Fibroblast of lung (primary cell): ENCODE results near the gene MRAS. TPM values are rescaled to one million over a fixed set of nuclear protein-coding genes. Genes with fewer than 3 reads are reported as not detected.

ENCODE experiments used
- DNase-seq, 2 donors: peaks; one replicate each; pipeline versions ENCODE4 v3.0.0 to v3.0.0-alpha.2; 2010; ENCODE audit warnings: low read depth in 2 of 2
- H2AFZ ChIP-seq: 2 replicates; pipeline ENCODE4 v1.5.1; 2012; ENCODE audit warnings: low read length, control low read depth, inconsistent platforms
- H3K27ac ChIP-seq: 2 replicates; pipeline ENCODE4 v1.5.1; 2011; ENCODE audit warnings: low read length, control low read depth; ENCODE audit not compliant: insufficient read depth
- H3K27me3 ChIP-seq: 2 replicates; pipeline ENCODE4 v1.5.1; 2011; ENCODE audit warnings: mild to moderate bottlenecking, low read length; ENCODE audit not compliant: control insufficient read depth, insufficient read depth
- H3K36me3 ChIP-seq: 2 replicates; pipeline ENCODE4 v1.5.1; 2011; ENCODE audit warnings: low read length; ENCODE audit not compliant: control insufficient read depth, insufficient read depth
- H3K4me1 ChIP-seq: 2 replicates; pipeline ENCODE4 v1.5.1; 2011; ENCODE audit warnings: low read length; ENCODE audit not compliant: control insufficient read depth, insufficient read depth; ENCODE audit errors: extremely low read depth
- H3K4me2 ChIP-seq: 2 replicates; pipeline ENCODE4 v1.5.1; 2011; ENCODE audit warnings: low read length, control low read depth; ENCODE audit not compliant: insufficient read depth; ENCODE audit errors: extremely low read depth
- H3K4me3 ChIP-seq, 4 experiments: fragments of 200-600 bp in 1 of 4; sonication (generic) in 1 of 4; replicated peaks in 1 of 4; 2 replicates each; pipeline ENCODE4 v1.5.1; 2011 to 2016; ENCODE audit warnings: low read length in 4 of 4, low read depth in 3 of 4, mild to moderate bottlenecking in 3 of 4, control low read depth in 2 of 4, inconsistent platforms in 1 of 4, mixed read lengths in 1 of 4; ENCODE audit not compliant: insufficient read depth in 1 of 4; ENCODE audit errors: control extremely low read depth in 1 of 4
- H3K79me2 ChIP-seq: 2 replicates; pipeline ENCODE4 v1.5.1; 2012; ENCODE audit warnings: mild to moderate bottlenecking, low read length, inconsistent platforms; ENCODE audit not compliant: control insufficient read depth, insufficient read depth
- H3K9ac ChIP-seq: 2 replicates; pipeline ENCODE4 v1.5.1; 2011; ENCODE audit warnings: mild to moderate bottlenecking, low read length, control low read depth; ENCODE audit not compliant: insufficient read depth
- H3K9me3 ChIP-seq: 2 replicates; pipeline ENCODE4 v1.5.1; 2012; ENCODE audit warnings: low read depth, low read length; ENCODE audit not compliant: control insufficient read depth, insufficient read depth
- H4K20me1 ChIP-seq: 2 replicates; pipeline ENCODE4 v1.5.1; 2011; ENCODE audit warnings: low read length; ENCODE audit not compliant: control insufficient read depth, insufficient read depth; ENCODE audit errors: extremely low read depth
- EZH2 ChIP-seq: IDR thresholded peaks from 2 replicates; pipeline ENCODE4 v1.5.1; 2012; ENCODE audit warnings: low read length, control low read depth, mild to moderate bottlenecking; ENCODE audit errors: missing control alignments
- polyA plus RNA-seq, 2 donors: library from polyadenylated mRNA; depleted of rRNA in 1 of 2; stranded (reverse) in 1 of 2; unstranded in 1 of 2; fragments of >200 nt; gene quantifications; 2 replicates each; pipeline ENCODE4 v1.2.1, GENCODE V29; 2011 to 2012; ENCODE audit warnings: missing spikeins in 1 of 2
- total RNA-seq: library from RNA; depleted of rRNA; stranded (reverse); fragments of >200 nt; gene quantifications from 2 replicates; pipeline ENCODE4 v1.2.1, GENCODE V29; 2014
- TF ChIP-seq, protein P1 (sequence below), 2 donors: IDR thresholded peaks in 1 of 2; conservative IDR thresholded peaks in 1 of 2; 1 replicate in 1 of 2; 2 replicates in 1 of 2; pipeline ENCODE4 v1.5.1; 2011 to 2012; ENCODE audit warnings: low read length in 2 of 2, control low read depth in 1 of 2, inconsistent platforms in 1 of 2, low read depth in 1 of 2, mild to moderate bottlenecking in 1 of 2

The MRAS gene
- total and polyA plus RNA-seq, 2 donors (not counting 1 experiment from before 2014, with no cell fraction given): 35.3 to 73.0 TPM

DNA sequence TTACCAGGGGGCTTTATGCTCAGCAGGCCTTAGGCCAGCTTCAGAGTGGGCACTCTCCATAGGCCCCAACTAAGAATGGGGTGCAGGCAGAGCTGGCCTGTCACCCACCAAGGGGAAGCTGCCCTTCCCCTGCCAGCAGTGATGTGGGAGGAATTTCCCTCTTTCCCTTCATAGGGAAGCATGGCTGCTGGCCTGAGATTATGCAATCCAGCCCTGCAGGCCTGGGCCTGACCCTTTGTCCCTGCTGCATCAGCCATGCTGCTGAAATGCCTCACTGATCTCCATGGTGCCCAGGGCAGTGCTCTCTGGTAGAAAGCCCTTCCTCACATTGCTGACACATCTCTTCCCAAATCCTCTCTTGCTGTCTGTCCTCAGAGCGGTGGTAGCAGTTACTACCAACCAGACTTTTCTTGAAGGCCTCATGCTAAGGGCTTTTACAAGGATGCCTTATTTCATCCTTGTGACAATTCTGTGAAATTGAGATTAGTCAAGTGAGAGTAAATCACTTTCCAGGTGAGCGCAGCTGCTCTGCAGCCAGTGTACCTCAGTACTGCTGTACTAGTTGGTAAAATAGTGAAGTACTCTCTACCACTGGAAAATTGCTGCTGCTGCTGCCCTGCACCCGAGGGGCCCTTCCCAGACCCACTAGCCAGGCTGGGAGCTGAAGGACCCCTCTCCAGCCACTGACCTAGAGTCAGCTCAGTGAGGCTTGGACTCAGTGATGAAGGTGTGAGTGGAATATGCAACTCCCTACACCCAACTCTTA is 33.8 kb downstream of the MRAS start:
- no peak overlapping the region for H3K9ac ChIP-seq
- H2AFZ ChIP-seq: no peak overlapping the region
- H3K27me3 ChIP-seq: no peaks in the 10 kb centered on the region
- no peak for TF ChIP-seq EZH2
- TF ChIP-seq, protein P1, sequence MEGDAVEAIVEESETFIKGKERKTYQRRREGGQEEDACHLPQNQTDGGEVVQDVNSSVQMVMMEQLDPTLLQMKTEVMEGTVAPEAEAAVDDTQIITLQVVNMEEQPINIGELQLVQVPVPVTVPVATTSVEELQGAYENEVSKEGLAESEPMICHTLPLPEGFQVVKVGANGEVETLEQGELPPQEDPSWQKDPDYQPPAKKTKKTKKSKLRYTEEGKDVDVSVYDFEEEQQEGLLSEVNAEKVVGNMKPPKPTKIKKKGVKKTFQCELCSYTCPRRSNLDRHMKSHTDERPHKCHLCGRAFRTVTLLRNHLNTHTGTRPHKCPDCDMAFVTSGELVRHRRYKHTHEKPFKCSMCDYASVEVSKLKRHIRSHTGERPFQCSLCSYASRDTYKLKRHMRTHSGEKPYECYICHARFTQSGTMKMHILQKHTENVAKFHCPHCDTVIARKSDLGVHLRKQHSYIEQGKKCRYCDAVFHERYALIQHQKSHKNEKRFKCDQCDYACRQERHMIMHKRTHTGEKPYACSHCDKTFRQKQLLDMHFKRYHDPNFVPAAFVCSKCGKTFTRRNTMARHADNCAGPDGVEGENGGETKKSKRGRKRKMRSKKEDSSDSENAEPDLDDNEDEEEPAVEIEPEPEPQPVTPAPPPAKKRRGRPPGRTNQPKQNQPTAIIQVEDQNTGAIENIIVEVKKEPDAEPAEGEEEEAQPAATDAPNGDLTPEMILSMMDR (conservative IDR thresholded peaks at IDR 0.05 in 1 of 2, IDR thresholded peaks at IDR 0.05 in 1 of 2; ENCODE audit: low read depth in 1 of 2, low read length in 2 of 2): no peak
- no peaks in the 10 kb centered on the region for H3K79me2 ChIP-seq
- no peaks in the 10 kb centered on the region for H3K9me3 ChIP-seq
- H3K4me1 ChIP-seq: no peaks in the 10 kb centered on the region
- no peak overlapping the region for H3K27ac ChIP-seq
- no peaks in the 10 kb centered on the region for H3K36me3 ChIP-seq
- DNase-seq: peak; percentile 46 to 58
- H4K20me1 ChIP-seq: no peaks in the 10 kb centered on the region
- no peak overlapping the region for H3K4me3 ChIP-seq
- H3K4me2 ChIP-seq: no peak overlapping the region

- Histone ChIP-seq H3K4me1 (no peaks in the 10 kb centered on the region), H3K27me3 (no peaks in the 10 kb centered on the region), H3K79me2 (no peaks in the 10 kb centered on the region), H2AFZ (no peak overlapping the region), H3K27ac (no peak overlapping the region), H3K9ac (no peak overlapping the region), H3K4me3 (no peak overlapping the region), H3K4me2 (no peak overlapping the region), H4K20me1 (no peaks in the 10 kb centered on the region), H3K36me3 (no peaks in the 10 kb centered on the region), H3K9me3 (no peaks in the 10 kb centered on the region)
- no peak for TF ChIP-seq EZH2
- TF ChIP-seq, protein P1 (conservative IDR thresholded peaks at IDR 0.05 in 1 of 2, IDR thresholded peaks at IDR 0.05 in 1 of 2; ENCODE audit: low read depth in 1 of 2, low read length in 2 of 2): no peak
- no peak for DNase-seq
Observed at GRCh38 chr3:138383715-138384465, 35.5 kb downstream of the MRAS start.

DNA sequence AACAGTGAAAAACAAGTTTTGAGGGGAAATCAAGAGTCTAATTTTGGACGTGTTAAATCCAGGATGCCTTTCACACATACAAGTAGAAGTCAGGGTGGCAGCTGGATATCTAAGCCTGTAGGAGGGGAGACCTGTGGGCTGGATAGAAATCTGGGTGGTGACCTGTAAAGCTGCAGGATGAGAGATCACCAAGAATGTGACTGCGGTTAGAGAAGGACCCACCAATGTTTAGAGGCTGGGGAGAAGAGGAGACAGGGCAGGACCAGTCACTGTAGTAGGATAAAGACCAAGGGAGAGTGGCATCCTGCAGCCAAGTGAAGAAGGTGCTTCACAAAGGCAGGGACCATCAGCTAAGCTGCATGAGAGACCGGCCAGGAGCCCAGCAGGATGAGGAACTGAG is 36.2 kb downstream of the MRAS start:
- Histone ChIP-seq H3K27me3 (no peaks in the 10 kb centered on the region), H2AFZ (no peak overlapping the region), H3K4me2 (no peak overlapping the region), H3K79me2 (no peaks in the 10 kb centered on the region), H3K4me3 (no peak overlapping the region), H3K9me3 (no peaks in the 10 kb centered on the region), H3K36me3 (no peaks in the 10 kb centered on the region), H3K4me1 (peaks cover under 1% of the 10 kb centered on the region), H4K20me1 (no peaks in the 10 kb centered on the region), H3K27ac (no peak overlapping the region), H3K9ac (no peak overlapping the region)
- DNase-seq: no peak
- TF ChIP-seq, protein P1 (conservative IDR thresholded peaks at IDR 0.05 in 1 of 2, IDR thresholded peaks at IDR 0.05 in 1 of 2; ENCODE audit: low read depth in 1 of 2, low read length in 2 of 2): no peak
- TF ChIP-seq EZH2: no peak
